Esophagus muscularis mucosa (tissue), 3 donors: ENCODE data around the gene TEX2.

Experiments used
- CTCF ChIP-seq, 3 experiments: fragments of 200-600 bp in 2 of 3; fragments of 450-650 bp in 1 of 3; sonication (generic) in 2 of 3; IDR thresholded peaks; one replicate each; pipeline ENCODE4 v1.5.1; 2017 to 2019; ENCODE audit warnings: antibody characterized with exemption in 3 of 3, mild to moderate bottlenecking in 2 of 3, moderate library complexity in 1 of 3
- POLR2AphosphoS5 ChIP-seq, 2 donors: sonication (generic); formaldehyde crosslinking; IDR thresholded peaks; one replicate each; pipeline ENCODE4 v1.6.1; 2017; ENCODE audit warnings: antibody characterized with exemption in 2 of 2

GRCh38 chr17:64109400-64109799, 153.7 kb downstream of the TEX2 start:
- TF ChIP-seq CTCF (IDR thresholded peaks at IDR 0.05) (no peak), POLR2AphosphoS5 (IDR thresholded peaks at IDR 0.05) (no peak)
